Activated CD4-positive, alpha-beta T cell treated with anti-CD3 and anti-CD28 coated beads, Interleukin-2, Interleukin-6, amounts not matched to agents 100 ng/mL and 50 ng/mL, durations not matched to agents 16 hours and 8 hours (primary cell): ENCODE measurements around the gene PIGL.
A peak's percentile ranks its signal among the peaks of the same experiment; 100 is the strongest.

Source experiments
- DNase-seq: peaks from one replicate; pipeline ENCODE4 v3.0.0-alpha.2; 2020

PIGL gene

DNA sequence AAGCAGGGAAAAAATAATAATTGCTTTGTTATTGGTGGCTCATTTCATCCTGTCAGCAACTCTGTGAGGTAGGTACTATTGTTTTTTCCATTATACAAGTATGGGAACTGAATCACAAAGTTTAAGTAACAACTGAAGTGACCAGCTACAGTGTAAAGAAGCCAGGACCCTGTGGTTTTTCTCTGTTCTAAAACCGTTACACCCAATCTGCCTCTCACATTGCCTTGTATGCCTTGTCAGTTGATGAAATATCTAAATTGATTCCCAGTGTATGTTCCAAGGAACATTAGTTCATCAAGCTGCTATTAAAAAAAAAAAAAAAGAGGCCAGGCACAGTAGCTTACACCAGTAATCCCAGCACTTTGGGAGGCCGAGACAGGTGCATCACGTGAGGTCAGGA is 5.4 kb downstream of the PIGL start:
- no peak for DNase-seq

DNA sequence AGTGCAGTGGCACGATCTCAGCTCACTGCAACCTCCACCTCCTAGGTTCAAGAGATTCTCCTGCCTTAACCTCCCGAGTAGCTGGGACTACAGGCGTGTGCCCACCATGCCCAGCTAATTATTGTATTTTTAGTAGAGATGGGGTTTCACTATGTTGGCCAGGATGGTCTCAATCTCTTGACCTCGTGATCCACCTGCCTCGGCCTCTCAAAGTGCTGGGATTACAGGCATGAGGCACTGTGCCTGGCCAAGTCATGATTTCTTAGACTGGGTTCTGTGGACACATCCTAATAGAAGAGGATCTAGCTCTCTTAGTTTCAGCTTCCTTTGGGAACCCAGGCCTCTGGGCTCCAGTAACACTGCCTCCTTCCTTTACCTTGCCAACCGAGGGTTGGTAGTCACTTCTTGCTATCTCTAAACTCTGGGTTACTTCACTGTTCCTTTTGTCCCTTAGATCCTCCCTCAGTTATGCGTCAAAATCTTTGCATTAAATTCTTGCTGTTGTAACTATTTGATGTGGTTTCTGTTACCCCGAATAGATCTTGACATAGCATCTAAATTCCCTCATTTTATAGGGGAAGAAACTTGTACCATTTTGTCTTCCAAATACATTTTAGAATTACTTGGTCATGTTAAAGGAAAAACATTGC is 13.0 kb downstream of the PIGL start:
- DNase-seq, result peak; percentile 20

DNA sequence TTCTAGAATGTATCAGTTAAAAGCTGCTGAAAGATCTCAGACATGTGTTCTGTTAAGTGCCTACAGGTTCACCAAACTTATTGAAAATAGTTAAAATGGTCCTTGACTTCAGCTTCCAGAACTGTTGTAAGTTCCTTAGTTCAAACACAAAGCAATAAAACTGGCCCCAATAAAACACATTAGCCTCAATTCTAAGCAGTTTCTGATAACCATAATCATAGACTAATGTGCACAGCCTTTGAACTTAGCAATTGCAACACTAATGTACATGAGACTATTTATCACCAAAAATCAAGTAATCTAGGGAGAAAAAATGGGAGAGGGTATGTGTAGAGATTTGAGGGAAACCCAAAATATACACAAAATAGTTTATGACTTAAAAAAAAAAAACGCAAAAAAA is 15.4 kb downstream of the PIGL start:
- DNase-seq, result no peak

DNA sequence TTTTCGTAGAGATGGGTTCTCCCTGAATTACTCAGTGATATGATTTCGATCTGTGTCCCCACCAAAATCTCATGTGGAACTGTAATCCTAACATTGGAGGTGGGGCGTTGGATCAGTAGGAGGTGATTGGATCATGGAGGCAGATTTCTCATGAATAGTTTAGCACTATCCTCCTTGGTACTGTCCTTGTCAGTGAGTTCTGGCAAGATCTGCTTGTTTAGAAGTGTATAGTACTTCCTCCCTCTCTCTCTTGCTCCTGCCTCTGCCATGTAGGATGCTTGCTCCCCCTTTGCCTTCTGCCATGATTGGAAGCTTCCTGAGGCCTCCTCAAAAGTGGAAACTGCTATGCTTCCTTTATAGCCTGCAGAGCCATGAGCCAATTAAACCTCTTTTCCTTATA is 22.9 kb downstream of the PIGL start:
- no peak for DNase-seq

DNA sequence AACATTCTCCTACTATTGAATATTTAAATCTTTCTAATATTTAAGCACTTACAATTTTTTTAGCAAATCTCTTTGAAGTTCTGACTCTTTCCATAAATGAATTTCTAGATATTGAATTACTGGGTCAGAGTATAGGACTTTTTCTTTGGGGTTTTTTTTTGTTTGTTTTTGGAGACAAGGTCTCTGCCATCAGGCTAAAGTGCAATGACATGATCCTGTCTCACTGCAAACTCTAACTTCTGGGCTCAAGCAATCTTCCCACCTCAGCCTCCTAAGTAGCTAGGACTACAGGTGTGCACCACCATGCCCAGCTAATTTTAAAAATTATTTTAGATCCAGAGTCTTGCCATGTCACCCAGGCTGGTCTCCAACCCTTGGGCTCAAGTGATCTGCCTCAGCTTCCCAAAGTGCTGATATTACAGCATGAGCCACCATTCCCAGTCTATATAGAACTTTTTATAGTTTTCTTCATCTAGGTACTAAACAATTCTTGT is 24.9 kb downstream of the PIGL start:
- no peak for DNase-seq

DNA sequence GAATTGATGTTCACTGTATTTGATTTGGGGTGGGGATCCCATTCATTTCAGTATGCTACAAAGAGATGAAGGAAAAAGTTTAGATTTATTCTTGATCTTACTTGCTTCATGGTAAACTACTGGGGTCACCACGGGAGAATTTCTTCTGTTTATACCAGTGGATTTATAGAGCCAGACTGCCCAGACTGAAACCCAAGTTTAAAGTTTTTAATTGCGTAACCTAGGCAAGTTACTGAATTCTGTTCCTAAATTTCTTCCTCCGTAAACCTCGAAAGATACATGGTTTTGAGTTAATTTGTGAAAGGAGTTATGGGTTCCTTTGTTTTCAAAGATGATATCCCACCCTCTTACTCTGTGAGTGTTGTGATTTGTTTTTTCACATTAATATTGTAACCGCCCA is 26.4 kb downstream of the PIGL start:
- no peak for DNase-seq

DNA sequence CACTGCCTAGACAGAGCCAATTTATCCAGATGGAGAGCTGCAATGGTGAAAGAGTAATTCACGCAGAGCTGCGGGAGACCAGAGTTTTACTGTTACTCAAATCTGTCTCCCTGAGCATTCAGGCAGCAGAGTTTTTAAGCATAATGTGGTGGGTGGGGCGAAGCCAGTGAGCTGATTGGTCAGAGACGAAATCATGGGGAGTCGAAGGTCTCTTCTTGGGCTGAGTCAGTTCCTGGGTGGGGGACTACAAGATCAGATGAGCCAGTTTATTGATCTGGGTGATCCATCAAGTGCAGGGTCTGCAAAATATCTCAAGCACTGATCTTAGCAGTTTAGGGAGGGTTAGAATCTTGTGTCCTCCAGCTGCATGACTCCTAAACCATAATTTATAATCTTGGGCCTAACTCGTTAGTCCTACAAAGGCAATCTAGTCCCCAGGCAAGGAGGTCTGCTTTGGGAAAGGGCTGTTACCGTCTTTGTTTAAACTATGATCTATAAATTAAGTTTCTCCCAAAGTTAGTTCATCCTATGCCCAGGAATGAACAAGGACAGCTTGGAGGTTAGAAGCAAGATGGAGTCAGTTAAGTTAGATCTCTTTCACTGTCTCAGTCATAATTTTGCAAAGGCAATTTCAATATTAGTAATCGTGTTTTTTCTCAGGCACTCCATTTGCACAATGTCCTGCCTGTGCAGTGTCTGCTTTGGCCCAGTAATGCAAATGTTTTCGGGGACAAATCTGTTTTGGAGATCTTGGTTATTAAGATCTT is 27.0 kb downstream of the PIGL start:
- peak; percentile 75 for DNase-seq

DNA sequence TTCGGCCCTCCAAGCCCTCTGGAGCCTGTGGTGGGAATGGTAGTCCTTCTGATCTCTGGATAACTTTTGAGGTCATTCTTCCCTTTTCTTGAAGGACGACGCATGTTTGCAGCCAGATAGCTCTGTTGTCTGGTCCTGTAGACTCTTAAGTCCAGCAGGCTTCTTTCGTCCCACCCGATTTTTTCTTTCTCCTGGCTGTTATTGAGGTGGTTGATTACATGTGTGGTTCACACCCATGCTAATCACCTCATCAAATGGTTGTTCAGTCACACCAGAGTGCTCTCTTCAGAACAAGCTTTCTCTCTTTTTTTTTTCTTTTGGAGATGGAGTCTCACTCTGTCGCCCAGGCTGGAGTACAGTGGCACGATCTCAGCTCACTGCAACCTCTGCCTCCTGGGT is 30.6 kb downstream of the PIGL start:
- no peak for DNase-seq

DNA sequence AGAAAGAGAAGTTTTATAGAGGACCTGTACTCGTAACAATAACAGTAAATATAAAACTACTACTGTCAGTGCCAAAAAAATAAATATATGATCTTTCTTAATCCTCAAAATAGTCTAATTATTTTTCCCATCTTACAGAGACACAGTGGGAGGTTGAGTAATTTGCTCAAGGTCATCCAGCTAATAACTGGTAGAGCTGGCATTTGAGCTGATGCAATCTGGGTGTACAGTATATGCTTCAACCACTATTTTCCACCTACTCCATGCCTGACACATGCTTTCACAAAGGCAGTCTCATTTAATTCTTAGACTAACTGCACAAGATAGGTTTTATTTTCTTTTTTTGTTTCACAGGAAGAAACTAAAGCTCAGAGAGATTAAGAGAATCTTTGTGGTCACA is 33.6 kb downstream of the PIGL start:
- DNase-seq, result peak; percentile 4

DNA sequence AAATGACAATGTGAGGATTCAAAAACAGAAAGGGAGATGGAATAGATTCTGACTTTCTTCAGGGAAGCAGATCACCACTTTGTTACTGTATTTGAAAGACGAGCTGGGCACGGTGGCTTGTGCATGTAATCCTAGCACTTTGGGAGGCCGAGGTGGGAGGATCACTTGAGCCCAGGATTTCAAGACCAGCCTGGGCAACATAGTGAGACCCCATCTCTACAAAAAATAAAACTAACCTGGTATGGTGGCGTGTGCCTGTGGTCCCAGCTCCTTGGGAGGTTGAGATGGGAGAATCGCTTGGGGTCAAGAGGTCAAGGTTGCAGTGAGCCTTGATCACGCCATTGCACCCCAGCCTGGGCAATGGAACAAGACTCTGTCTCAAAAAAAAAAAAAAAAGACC is 34.0 kb downstream of the PIGL start:
- no peak for DNase-seq

DNA sequence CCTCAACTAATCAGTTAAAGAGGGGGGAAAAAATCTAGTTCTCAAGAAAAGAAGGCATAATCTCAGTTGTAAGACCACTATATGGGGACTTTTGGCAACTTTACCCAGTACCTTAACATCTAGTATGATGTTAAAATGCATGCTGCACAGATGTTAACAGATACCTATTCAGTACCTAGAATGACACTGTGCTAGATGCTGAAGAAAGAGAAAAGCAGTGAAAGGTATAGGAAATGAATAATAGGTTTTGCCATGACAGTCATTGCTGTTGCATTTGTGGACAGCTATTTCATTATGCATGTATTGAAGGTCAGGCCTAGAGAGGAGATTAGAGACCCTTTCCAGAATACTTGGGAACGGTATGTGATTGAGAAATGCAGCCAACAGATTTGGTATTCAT is 34.5 kb downstream of the PIGL start:
- DNase-seq, result no peak

DNA sequence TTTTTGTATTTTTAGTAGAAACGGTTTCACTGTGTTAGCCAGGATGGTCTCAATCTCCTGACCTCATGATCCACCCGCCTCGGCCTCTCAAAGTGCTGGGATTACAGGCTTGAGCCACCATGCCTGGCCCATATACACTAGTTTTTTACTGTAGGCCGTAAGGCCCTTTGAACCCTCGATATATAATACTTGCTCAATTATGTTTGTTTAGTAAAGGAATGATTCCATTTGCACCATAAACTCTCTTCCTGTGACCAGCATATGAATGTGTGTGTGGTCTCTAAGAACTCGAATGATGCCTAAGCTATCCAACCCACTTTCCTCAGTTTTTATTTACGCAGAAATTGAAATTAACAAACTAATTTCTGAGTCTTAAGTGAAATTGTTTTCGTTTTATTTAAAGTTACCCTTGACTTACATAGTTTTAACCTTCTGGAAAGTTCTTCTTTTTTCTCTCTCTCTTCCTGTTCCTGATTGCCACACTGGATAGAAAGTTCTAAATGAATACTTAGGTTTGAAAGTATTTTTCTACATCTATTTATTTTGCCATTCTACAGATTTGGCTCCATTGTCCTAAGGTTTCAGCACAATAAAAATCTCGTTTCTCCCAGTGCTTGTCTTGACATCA is 37.9 kb downstream of the PIGL start:
- no peak for DNase-seq

DNA sequence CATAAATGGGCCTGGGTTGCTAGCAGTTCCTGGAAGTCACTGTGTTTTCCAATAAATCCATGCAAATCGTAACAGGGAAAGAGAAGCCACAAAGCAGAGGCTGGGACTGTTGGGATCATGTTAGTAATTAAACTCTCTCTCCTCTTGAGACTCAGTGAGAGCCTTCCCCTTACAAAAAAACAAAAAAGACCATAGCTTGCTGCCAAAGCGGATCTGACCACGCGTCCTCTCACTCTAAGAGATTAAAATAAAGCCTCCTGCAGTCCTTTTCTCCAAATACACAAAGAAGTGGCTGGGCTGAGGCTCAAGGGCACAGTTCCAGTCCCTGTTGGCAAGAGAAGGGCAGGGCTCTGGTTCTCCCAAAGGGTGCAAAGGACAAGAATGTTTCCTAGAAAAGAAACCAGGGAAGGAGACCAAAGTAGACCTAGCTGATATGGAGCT is 38.5 kb downstream of the PIGL start:
- no peak for DNase-seq

DNA sequence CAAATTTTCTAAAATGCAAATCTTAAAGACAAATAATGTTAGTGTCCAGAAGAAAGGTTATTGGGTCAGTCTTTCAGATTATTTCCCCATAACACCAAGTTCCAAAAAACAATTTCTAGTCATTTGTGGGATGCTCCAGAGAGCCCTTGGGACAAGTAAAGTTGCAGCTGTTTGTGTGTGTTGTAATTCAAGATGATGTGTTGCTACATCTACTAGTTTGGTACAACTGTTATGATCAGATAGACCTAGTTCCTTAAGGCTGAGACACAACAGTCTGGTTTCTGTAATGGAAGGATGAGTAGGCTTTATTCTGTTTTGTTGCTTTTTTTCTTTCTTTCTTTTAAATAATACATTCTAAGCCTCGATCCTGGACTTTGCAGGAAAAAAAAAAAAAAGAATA is 41.9 kb downstream of the PIGL start:
- no peak for DNase-seq

DNA sequence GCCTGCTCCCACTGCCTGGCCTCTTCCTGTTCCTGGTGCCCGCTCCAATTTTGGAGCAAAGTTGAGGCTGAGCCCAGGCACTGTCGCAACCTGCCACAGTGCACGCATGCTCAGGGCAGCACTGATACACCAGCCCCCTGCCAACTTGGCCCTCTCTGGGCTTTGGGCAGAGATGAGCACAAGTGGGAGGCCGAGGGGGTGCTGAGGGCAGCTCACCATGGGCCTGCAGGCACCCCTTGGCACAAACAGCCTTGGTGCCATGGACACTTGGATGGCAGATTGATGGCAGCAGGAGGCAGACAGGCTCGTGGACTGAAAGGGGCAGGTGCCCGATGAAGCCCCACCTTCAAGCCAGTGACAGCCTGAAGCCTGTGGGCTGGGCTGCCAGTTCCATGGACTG is 42.9 kb downstream of the PIGL start:
- DNase-seq, result no peak

DNA sequence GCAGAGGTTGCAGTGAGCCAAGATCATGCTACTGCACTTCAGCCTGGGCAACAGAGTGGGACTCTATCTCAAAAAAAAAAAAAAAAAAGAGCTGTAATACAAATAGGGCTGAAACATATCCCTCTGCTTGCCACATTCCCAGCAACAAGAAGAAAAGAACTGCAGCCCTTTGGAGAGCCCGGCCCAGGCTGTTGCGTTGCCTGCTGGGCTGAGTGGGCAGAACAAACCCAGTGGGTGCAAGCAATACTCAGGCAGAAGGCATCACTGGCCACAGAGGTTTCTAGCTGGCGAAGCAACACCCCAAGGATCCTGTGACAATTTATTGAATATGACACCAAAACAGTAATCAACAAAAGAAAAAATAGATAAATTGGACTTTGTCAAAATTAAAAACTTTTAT is 44.0 kb downstream of the PIGL start:
- no peak for DNase-seq

DNA sequence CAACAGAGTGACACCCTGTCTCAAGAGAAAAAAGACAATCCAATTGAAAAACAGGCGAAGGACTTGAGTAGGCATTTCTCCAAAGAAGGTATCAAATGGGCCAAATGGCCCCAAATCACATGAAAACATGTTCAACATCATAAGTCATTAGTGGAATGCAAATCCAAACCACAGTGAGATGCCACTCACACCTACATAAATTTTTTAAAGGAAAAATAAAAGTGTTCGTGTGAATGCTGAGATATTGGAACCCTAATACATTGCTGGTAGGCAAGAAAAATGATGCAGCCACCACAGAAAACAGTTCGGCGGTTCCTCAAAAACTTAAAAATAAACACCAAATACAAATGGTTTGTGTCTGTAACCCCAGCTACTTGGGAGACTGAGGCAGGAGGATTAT is 45.2 kb downstream of the PIGL start:
- DNase-seq, result no peak

DNA sequence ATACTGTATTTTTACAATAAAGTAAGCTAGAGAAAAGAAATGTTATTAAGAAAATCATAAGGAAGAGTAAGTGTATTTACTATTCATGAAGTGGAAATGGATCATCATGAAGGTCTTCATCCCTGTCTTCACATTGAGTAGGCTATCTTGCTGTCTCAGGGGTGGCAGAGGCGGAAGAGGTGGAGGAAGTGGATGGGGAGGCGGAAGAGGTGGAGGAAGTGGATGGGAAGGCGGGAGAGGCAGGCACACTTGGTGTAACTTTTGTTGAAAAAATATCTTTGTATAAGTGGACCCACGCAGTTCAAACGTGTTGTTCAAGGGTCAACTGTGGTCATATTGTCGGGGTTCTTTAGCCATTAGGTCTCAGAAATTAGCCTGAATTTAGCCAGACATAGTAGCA is 50.2 kb downstream of the PIGL start:
- no peak for DNase-seq

DNA sequence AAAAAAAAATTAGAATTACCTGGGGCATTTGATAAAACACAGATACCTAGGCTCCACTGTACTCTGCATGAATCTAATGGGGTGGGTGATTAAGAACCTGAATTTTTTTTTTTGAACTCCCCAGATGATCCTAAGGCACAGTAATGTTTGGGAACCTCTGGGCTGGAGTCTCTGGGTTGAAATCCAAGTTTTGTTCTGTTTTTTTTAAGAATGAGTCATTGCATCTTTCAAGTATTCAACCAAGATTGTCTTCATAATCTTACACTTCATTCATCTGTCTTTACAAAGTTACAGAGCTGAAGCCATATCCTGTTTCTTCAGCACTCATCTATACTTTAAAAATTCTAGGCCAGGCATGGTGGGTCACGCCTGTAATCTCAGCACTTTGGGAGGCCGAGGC is 52.6 kb downstream of the PIGL start:
- no peak for DNase-seq

DNA sequence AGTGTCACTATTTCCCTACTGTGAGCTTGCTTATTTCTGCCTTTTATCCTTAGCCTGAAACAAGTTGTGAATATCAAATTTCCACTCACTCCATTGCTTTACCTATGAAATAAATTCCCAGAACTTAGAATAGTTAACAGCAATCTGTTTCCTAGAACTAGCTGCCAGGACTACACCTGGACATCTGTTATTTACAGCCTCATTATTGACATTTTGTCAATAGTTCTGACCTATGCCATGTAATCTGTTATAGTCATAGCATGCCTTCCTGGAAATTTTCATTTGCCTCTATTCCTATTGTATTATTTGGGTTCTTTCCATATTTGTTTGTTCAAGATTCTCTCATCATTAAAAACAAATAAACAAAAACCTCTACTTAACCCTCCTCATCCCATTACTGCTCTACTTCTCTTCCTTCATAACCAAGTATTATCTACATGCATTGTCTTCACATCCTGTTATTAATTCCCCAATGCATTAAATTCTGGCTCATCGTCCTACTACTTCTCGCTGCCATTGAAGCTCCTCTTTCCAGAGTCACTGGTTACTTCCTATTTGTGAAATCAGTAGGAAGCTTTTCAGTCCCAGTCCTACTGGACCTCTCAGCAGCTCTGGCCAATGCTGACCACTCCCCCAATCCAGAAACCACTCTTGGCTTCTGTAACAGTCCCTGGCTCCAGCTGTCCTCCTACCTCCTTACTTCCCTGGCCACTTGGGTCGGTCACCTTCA is 55.3 kb downstream of the PIGL start:
- no peak for DNase-seq

DNA sequence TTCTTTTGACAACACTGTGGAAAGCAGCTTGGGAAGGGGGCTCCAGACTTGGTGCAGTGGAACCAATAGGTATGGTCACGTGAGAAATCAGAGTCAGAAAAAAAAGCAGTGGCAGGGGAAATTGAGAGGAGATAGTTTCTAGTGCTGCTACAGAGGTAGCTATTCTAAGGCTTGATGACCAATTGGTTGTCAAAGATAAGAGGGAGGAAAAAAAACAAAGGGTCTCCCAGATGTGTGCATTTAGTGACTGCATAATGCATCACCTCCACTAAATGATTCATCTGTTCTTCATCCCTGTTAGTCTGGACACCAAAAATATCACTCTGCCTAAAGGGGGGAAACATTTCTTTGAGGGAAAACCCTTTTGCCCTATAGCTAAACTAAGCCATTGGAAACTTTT is 56.5 kb downstream of the PIGL start:
- DNase-seq, result no peak

DNA sequence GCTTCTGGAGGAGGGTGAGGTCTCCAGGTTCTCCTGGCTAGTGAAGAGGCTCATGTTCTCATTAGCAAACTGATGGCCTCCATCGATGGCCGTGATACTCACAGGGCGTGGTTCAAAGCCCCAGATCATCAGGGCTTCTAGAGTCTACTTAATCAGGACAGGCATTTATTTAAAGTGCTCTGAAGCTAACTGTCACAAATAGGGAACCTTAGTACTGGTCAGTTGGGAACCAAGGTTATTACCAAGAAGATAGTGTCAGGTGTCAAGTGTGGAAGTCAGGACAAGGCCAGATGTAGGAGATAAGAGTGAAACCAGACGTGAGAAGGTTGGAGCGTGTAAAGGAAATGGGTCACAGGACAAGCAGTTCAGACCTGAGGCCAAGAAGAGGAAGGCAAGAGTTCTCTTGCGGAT is 56.9 kb downstream of the PIGL start:
- DNase-seq, result no peak

DNA sequence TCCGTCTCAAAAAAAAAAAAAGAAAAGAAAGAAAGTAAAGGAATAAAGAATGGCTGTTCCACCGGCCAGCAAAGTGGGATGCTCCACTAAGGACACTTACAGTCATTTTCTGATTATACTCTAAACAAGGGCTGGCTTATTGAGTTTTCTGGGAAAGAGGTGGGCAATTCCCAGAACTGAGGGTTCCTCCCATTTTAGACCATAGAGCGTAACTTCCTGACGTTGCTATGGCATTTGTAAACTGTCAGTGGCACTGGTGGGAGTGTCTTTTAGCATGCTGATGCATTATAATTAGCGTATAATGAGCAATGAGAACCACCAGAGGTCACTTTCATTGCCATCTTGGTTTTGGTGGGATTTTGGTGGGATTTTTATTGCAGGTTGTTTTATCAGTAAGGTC is 58.0 kb downstream of the PIGL start:
- no peak for DNase-seq

DNA sequence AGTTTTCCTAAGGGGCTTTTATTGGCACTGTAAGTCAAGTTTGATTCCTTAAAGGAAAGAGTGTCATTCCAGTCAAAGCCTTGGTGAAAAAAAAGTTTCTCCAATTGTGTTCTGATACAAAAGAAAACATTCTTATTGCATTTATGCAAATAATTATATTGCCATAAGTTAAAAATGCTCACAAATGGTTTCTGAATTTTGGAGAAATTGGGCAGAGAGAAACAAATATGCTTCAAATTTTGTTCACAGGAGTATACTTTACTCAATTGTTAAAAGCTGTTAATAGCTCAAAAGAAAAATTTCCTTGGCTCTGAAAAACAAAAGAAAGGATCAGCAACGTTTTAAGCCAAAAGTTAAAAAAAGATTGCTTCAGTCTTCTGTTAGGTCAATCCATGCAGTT is 60.2 kb downstream of the PIGL start:
- no peak for DNase-seq
